CMK (cell line): ENCODE measurements around the gene NPS.

Experiments
- DNase-seq: peaks from one replicate; pipeline ENCODE4 v3.0.0-alpha.2; 2010; ENCODE audit warnings: low read depth

Gene NPS, protein sequence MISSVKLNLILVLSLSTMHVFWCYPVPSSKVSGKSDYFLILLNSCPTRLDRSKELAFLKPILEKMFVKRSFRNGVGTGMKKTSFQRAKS

DNA sequence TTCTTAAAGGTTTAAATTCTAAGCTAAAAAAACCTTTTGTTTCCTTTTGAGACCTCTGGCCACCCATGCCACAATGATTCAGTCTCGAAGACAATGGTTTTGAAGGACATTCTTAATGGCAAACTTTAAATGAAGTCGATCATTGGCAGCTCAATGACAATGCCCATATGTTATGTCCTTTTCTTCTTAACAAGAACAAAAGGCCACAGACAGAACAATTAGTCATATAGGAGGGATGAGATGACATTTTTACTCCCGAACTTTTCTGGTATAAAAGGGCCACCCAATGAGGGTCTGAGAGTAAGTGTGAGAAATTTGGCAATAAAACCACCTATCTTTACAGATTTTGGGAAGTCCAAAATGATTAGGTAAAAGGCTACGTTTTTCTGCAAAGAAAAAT is at the start of gene NPS:
Gene NPS, plus strand, starts transcription at position 301 of the 400 bp plus-strand sequence. Its CDS starts 60 bp downstream, at position 361.
- no peak for DNase-seq

DNA sequence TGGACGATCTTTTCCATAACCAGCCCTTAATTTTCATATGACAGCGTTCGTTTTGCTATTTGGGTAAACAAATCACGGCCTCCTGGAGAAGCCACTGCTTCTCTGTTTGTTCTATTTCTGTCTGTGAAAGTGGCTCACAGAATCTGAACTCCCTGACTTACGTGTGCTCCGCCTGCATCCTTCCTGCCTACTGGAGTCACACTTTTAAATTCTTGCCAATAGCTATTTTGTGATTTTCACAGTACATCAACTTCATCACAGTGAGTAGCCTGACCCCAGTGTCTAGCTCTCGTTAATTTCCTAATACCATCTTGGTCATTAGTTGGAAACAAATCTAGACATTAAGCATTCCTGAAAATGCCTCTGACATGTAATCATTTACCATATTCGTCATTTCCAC is 49.0 kb upstream of the NPS start:
- DNase-seq = no peak

DNA sequence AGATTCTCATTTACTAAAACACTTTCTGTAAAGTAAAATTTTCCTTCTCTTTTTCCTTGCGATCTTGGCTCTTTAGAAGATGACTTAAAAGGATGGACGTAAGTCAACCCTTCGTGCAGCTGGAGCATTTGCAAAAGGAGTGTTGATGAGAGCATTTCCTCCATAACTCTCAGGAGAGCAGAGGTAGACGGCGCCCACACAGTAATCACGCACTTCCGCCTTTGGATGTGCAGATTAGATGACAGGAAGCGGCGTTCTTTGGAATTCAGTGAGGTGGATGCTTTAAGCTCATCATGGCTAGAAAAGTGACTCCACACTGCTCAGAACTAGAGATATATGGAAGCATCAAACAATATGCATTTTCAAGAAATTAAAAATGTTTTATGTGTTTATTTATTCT is 43.0 kb upstream of the NPS start:
- no peak for DNase-seq

DNA sequence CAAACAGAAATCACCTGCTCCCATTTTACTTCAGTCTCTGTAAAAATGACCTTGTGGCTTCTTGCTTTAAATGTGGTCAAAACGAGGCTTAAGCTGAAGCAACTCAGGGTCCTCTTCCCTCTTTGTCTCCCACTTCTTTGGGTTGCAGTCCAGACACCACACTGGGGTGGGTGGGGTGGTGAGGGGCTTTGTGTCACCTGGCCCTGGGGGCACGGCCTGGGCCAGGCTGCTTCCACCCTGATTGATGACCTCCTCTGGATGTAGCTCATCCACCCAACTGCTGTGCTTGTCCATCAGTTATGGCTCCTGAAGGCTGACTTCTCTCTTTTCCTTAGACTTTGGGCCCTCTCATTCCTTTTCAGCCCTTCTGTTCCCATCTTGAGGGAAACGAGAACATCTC is 26.8 kb upstream of the NPS start:
- DNase-seq = no peak

DNA sequence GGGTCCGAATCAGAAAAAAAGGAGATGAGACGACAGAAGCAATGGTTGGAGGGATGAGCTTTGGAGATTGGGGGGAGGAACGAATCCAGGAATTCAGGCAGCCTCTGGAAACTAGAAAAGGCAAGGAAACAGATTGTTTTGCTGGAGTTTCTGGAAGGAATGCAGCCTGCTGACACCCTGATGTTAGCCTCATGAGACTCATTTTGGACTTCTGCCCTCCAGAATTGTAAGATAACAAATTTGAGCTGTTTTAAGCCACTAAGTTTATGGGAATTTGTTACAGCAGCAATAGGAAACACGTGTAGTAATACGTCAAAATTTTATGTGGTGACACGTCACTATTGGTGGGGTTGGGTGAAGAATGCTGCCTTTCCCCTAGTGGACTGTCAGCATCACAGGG is 25.6 kb upstream of the NPS start:
- no peak for DNase-seq

DNA sequence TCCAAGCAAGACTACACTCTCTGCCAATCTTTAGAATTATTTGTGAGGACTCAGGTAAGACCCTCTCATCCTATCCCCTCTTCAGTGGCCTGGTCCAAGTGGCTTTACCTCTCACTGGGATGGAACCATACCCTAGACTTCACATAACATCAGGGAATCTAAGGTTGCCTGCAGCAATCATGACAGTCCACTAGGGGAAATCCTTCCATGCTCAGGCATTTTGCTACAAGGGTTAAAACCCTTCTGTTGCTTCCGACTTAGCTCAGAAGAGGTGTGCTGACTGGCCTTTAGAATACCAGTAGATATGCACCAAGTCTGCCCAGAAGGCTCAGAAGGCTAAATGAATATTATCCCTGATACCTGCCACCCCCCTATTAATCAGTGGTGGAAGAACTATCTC is 24.9 kb upstream of the NPS start:
- DNase-seq = no peak

DNA sequence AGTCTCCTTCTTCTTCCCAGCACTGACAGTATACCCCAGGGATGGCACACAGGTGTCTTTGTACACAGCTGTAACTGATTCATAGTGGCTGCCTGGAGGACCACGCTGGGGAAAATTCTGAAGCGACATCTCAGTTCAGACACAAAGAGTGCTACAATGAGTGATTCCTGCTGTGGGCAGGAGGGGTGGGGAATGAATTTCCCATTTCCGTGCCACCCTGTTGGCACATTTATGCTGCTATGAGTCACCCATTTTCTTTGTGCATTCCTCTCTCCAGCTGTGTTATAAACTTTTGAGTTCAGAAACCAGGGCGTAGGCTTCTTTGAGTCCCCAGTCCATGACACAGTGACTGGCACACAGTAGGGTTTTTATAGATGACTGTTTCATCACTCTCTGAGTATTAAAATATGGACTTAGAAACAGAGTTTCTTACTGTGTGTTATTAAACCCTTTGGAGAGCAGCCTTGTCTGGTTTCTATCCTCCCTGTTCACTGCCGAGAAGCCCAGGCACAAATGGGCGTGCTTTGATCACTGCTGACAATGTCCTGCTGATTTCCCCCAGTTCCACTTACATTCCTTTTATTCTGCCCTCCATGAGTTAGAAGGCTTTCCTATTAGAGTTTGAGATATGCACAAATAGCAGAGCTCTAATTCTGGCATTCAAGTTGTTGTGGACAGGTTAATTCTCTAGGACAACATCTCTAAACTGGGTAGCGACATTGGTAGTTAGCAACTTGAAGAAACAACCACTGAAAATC is 24.0 kb upstream of the NPS start:
- no peak for DNase-seq

- DNase-seq = no peak
These were observed 23.4 kb upstream of the NPS start for GRCh38 chr10:127525686-127526085.

GRCh38 chr10:127526161-127526560 is 22.9 kb upstream of the NPS start:
- no peak for DNase-seq

GRCh38 chr10:127527320-127527719 is 21.8 kb upstream of the NPS start:
- no peak for DNase-seq

DNA sequence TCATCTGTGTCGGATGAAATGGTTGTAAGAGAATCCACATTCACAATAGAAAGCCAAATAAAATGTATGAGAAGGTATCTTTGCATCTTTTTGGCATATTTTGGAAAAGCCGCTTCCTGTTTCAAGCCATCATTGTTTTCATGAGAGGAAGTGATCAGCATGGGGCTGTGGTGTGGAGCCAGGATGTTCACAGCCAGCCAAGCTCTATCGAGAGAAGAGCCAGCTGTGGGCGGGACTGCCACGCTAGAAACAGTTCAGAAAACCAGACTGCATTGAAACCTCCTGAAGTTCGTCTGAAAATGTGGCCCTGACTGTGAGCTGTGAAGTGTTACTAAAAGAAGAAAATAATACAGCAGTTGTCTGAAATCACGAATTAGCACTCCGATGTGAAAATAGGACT is 21.2 kb upstream of the NPS start:
- DNase-seq = no peak

DNA sequence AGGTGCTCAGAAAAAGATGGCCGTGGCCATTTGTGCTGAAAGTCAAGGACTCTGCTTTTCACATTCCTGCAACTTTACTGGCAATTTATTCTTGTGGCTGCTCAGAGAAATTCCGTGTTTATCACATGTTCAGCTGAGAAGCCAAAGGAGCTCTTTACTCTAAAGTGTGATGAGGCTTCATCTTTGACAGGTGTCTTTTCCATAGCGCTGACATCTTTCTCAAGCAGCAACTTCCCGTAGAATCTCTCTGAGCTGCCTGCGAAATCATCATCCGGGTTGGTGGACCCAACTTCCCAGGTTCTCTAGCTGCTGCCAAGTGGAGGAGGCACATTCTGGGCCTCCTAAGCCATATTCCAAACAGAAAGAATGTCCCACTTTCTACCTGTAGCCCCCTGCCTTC is 16.9 kb upstream of the NPS start:
- DNase-seq = no peak

GRCh38 chr10:127532659-127533058 is 16.4 kb upstream of the NPS start:
- DNase-seq = no peak

GRCh38 chr10:127534074-127534473 is 15.0 kb upstream of the NPS start:
- DNase-seq = no peak

DNA sequence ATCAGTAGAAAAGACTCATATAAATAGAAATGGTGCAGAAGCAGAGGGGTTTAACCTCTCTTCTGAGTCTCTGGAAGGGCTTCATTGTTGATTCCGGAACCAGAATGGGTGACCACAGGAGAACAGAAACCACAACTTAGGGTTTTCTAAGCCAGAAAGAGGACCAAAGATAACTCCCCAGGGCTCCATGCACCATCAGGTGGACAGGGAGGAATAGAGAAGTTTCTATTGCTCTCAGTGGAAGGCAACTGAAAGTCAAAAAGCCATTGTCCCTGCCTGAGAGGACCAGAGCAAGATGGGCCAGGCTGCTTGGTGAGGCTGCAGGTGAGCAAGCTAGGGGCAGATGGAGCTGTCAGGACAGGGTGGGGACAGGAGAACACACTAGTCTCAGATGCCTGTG is 14.6 kb upstream of the NPS start:
- no peak for DNase-seq

GRCh38 chr10:127535802-127536515 is 13.2 kb upstream of the NPS start:
- DNase-seq = no peak

- no peak for DNase-seq
These were observed 11.9 kb upstream of the NPS start for GRCh38 chr10:127536972-127537760.

GRCh38 chr10:127537924-127538323 is 11.2 kb upstream of the NPS start:
- DNase-seq = no peak

- DNase-seq = no peak
These were observed 1.1 kb upstream of the NPS start for GRCh38 chr10:127548022-127548421.

DNA sequence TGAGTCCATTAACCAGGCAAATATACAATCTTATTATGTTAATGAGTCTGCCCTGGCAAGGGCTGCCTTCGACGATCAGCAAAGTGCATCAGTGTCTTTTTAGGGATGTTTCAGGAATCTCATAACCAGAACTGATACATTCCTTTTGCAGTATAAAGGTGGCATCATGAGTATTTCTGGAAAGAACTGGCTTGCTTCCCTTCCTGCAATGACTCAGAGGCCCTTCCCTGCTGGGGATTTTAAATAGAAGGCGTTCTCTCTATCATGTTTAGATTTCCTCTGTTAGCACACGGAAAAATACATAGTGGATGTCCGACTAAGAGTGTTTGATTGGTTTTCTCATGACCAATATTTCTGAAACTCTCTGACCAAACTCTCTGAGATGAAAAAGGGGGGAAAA is 1.8 kb downstream of the NPS start:
- no peak for DNase-seq

- DNase-seq = no peak
These were observed 3.3 kb downstream of the NPS start for GRCh38 chr10:127552446-127552845.

- DNase-seq = no peak
These were observed 4.3 kb downstream of the NPS start for GRCh38 chr10:127553417-127553816.

- no peak for DNase-seq
These were observed 7.8 kb downstream of the NPS start for GRCh38 chr10:127556916-127557315.
